Renal cortex interstitium (tissue), 11 donors: ENCODE results near the gene CAPSL. TPM values are rescaled to one million over a fixed set of nuclear protein-coding genes. Genes with fewer than 3 reads are reported as not detected.

ENCODE experiments used
- DNase-seq, 11 donors: peaks; one replicate each; pipeline ENCODE4 v3.0.0-alpha.2; 2013; ENCODE audit warnings: low read depth in 9 of 11, low spot score in 4 of 11; ENCODE audit errors: extremely low read depth in 1 of 11
- polyA plus RNA-seq, 3 donors: library from polyadenylated mRNA; unstranded; fragments of 120-200 nt; gene quantifications; one replicate each; pipeline ENCODE4 v1.2.1, GENCODE V29; 2013; ENCODE audit not compliant: insufficient read length in 3 of 3

CAPSL gene
- polyA plus RNA-seq, 3 donors, result 5.3 to 6.2 (median 6.2) TPM

DNA sequence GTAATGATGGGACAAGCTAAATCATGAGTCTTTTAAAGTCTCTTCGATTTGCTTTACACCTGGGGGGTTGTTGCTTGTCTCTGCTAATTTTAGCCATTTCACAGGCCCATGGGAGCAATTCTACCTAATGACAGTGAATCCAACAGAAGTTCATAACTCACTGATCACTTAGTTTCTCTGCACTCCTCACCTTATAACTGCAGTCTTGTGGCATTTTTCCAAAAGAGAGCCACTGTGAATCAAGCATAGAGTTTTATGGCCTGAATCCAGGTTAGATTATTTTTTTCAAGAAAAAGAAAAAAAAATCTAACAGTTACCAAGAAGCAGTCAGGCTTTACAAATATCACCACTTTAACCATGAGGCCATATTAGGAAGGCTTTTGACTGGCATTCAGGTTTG, 83.2 kb downstream of the CAPSL start:
- no peak for DNase-seq

Other genes starting within 250 kb of the CAPSL start
- gene IL7R, start 81.7 kb downstream of the CAPSL start, polyA plus RNA-seq, result 1 to 10 TPM in 1 of 3 donors, under 1 TPM in 2; 0.50 to 1.2 (median 0.72) TPM
- gene UGT3A1, start 52.8 kb upstream of the CAPSL start, polyA plus RNA-seq, result 100 to 1,000 TPM in 2 of 3 donors, 10 to 100 TPM in 1; 94.7 to 162 (median 125) TPM
- gene UGT3A2, start 128.3 kb upstream of the CAPSL start, polyA plus RNA-seq, result 10 to 100 TPM; 11.3 to 19.4 (median 17.1) TPM
- gene LMBRD2, start 213.3 kb upstream of the CAPSL start, polyA plus RNA-seq, result 10 to 100 TPM; 15.8 to 21.8 (median 19.6) TPM
- gene SKP2, start 213.5 kb upstream of the CAPSL start, polyA plus RNA-seq, result 10 to 100 TPM; 42.8 to 57.1 (median 51.0) TPM